ENCODE data around the gene SUPT3H. TPM values are rescaled to one million over a fixed set of nuclear protein-coding genes. Genes with fewer than 3 reads are reported as not detected.

SUPT3H gene
- total RNA-seq, 3 donors from 2014 or later: 6.9 to 15.1 (median 13.6) TPM

GRCh38 chr6:45057711-45058110 lies 320.0 kb downstream of the SUPT3H start:
- H3K36me3 ChIP-seq: no peaks in the 10 kb centered on the region
- intact Hi-C loops (cut with DNase I; ENCODE audit: low total_unique reads): loop anchor here (10.0 kb wide), 1 partner anchor 127 kb away; no protein-coding TSS in a partner anchor
- peaks cover 0 to 10% of the 10 kb centered on the region in 2 donors for H3K9me3 ChIP-seq
- TF ChIP-seq POLR2AphosphoS5 (IDR thresholded peaks at IDR 0.05) (no peak), CTCF (IDR thresholded peaks at IDR 0.05) (no peak), POLR2A (IDR thresholded peaks at IDR 0.05) (no peak)
- H3K27ac ChIP-seq: no peak overlapping the region
- H3K27me3 ChIP-seq: no peaks in the 10 kb centered on the region
- no peak for DNase-seq (ENCODE audit: low spot score in 2 of 2)
- no peaks in the 10 kb centered on the region for H3K4me1 ChIP-seq
- H3K4me3 ChIP-seq: no peak overlapping the region

- intact Hi-C loops (cut with DNase I; ENCODE audit: low total_unique reads): loop anchor here (10.0 kb wide), 1 partner anchor 130 kb away; no protein-coding TSS in a partner anchor
- DNase-seq (ENCODE audit: low spot score in 2 of 2): no peak
- H3K27me3 ChIP-seq: no peaks in the 10 kb centered on the region
- no peaks in the 10 kb centered on the region for H3K4me1 ChIP-seq
- H3K9me3 ChIP-seq: no peaks in the 10 kb centered on the region
- H3K27ac ChIP-seq: no peak overlapping the region
- no peaks in the 10 kb centered on the region for H3K36me3 ChIP-seq
- TF ChIP-seq POLR2AphosphoS5 (IDR thresholded peaks at IDR 0.05): no peak
- TF ChIP-seq POLR2A (IDR thresholded peaks at IDR 0.05): no peak
- no peak for TF ChIP-seq CTCF (IDR thresholded peaks at IDR 0.05)
- H3K4me3 ChIP-seq: no peak overlapping the region
These were observed 323.1 kb downstream of the SUPT3H start for GRCh38 chr6:45054610-45055009.

- TF ChIP-seq CTCF (IDR thresholded peaks at IDR 0.05): no peak
- no peak for TF ChIP-seq POLR2A (IDR thresholded peaks at IDR 0.05)
- no peak for TF ChIP-seq POLR2AphosphoS5 (IDR thresholded peaks at IDR 0.05)
- no peak overlapping the region for H3K27ac ChIP-seq
- no peaks in the 10 kb centered on the region for H3K36me3 ChIP-seq
- DNase-seq (ENCODE audit: low spot score in 2 of 2): no peak
- no peaks in the 10 kb centered on the region for H3K4me1 ChIP-seq
- intact Hi-C loops (cut with DNase I; ENCODE audit: low total_unique reads): loop anchor here (10.0 kb wide), 1 partner anchor 132 kb away; no protein-coding TSS in a partner anchor
- H3K9me3 ChIP-seq: no peaks in the 10 kb centered on the region
- no peak overlapping the region for H3K4me3 ChIP-seq
- no peaks in the 10 kb centered on the region for H3K27me3 ChIP-seq
These were observed 325.4 kb downstream of the SUPT3H start for GRCh38 chr6:45052325-45052724.

- H3K4me3 ChIP-seq: no peak overlapping the region
- no peaks in the 10 kb centered on the region for H3K27me3 ChIP-seq
- TF ChIP-seq CTCF (IDR thresholded peaks at IDR 0.05): no peak
- no peak for TF ChIP-seq POLR2AphosphoS5 (IDR thresholded peaks at IDR 0.05)
- TF ChIP-seq POLR2A (IDR thresholded peaks at IDR 0.05): no peak
- intact Hi-C loops (cut with DNase I; ENCODE audit: low total_unique reads): no loop called here
- H3K27ac ChIP-seq: no peak overlapping the region
- DNase-seq (ENCODE audit: low spot score in 2 of 2): no peak
- no peaks in the 10 kb centered on the region for H3K36me3 ChIP-seq
- H3K9me3 ChIP-seq: no peaks in the 10 kb centered on the region
- H3K4me1 ChIP-seq: no peaks in the 10 kb centered on the region
These were observed 328.4 kb downstream of the SUPT3H start for GRCh38 chr6:45049188-45049843.

GRCh38 chr6:45047573-45047972 lies 330.2 kb downstream of the SUPT3H start:
- H3K27ac ChIP-seq: no peak overlapping the region
- no peaks in the 10 kb centered on the region for H3K4me1 ChIP-seq
- no peaks in the 10 kb centered on the region for H3K9me3 ChIP-seq
- DNase-seq (ENCODE audit: low spot score in 2 of 2): no peak
- intact Hi-C loops (cut with DNase I; ENCODE audit: low total_unique reads): no loop called here
- no peak for TF ChIP-seq POLR2AphosphoS5 (IDR thresholded peaks at IDR 0.05)
- TF ChIP-seq CTCF (IDR thresholded peaks at IDR 0.05): no peak
- no peak for TF ChIP-seq POLR2A (IDR thresholded peaks at IDR 0.05)
- H3K4me3 ChIP-seq: no peak overlapping the region
- H3K36me3 ChIP-seq: no peaks in the 10 kb centered on the region
- no peaks in the 10 kb centered on the region for H3K27me3 ChIP-seq

All from breast epithelium (tissue), 4 donors.